Cardiac muscle cell (in vitro differentiated cells and primary cell): Measurements from ENCODE around the gene RTN3. TPM values are rescaled to one million over a fixed set of nuclear protein-coding genes. Genes with fewer than 3 reads are reported as not detected.

Experiments
- DNase-seq, 2 donors: peaks; one replicate each; pipeline versions ENCODE4 v3.0.0 to v3.0.0-alpha.2; 2010 to 2017; ENCODE audit warnings: low read depth in 1 of 2, low spot score in 1 of 2
- H3K27ac ChIP-seq: fragments of 200-600 bp; sonication (generic); 2 replicates; pipeline ENCODE4 v1.5.1; 2016
- H3K27me3 ChIP-seq: fragments of 200-600 bp; sonication (generic); 2 replicates; pipeline ENCODE4 v1.6.0; 2016; ENCODE audit warnings: control low read depth
- H3K36me3 ChIP-seq: fragments of 200-600 bp; sonication (generic); 2 replicates; pipeline ENCODE4 v1.5.1; 2016; ENCODE audit warnings: control low read depth
- H3K4me1 ChIP-seq: fragments of 200-600 bp; sonication (generic); 2 replicates; pipeline ENCODE4 v1.8.1; 2017; ENCODE audit warnings: low read depth, mild to moderate bottlenecking, mixed run types
- H3K4me3 ChIP-seq: fragments of 200-600 bp; sonication (generic); 2 replicates; pipeline ENCODE4 v1.5.1; 2016; ENCODE audit warnings: mild to moderate bottlenecking
- H3K9me3 ChIP-seq: fragments of 200-600 bp; sonication (generic); 2 replicates; pipeline ENCODE4 v1.5.1; 2017; ENCODE audit warnings: low read depth, mild to moderate bottlenecking, control low read depth
- polyA plus RNA-seq: library from polyadenylated mRNA; unstranded; fragments of >200 nt; fragmentation: Nextera tagmentation; extraction: Ambion mirVana; gene quantifications from 2 replicates; pipeline ENCODE4 v1.2.1, GENCODE V29; 2016
- total RNA-seq: library from RNA; depleted of rRNA; stranded (reverse); fragments of >200 nt; gene quantifications from 2 replicates; pipeline ENCODE4 v1.2.3, GENCODE V29; 2016
- TF ChIP-seq, protein P1 (sequence below): IDR thresholded peaks from 2 replicates; pipeline ENCODE4 v1.5.1; 2012; ENCODE audit warnings: low read depth, mild to moderate bottlenecking, low read length

Gene RTN3
- total and polyA plus RNA-seq, 2 experiments from 2014 or later = 99.7 to 116 TPM

- no peaks in the 10 kb centered on the region for H3K27me3 ChIP-seq
- no peak overlapping the region for H3K27ac ChIP-seq
- H3K36me3 ChIP-seq = peaks cover 5% of the 10 kb centered on the region
- TF ChIP-seq, protein P1, sequence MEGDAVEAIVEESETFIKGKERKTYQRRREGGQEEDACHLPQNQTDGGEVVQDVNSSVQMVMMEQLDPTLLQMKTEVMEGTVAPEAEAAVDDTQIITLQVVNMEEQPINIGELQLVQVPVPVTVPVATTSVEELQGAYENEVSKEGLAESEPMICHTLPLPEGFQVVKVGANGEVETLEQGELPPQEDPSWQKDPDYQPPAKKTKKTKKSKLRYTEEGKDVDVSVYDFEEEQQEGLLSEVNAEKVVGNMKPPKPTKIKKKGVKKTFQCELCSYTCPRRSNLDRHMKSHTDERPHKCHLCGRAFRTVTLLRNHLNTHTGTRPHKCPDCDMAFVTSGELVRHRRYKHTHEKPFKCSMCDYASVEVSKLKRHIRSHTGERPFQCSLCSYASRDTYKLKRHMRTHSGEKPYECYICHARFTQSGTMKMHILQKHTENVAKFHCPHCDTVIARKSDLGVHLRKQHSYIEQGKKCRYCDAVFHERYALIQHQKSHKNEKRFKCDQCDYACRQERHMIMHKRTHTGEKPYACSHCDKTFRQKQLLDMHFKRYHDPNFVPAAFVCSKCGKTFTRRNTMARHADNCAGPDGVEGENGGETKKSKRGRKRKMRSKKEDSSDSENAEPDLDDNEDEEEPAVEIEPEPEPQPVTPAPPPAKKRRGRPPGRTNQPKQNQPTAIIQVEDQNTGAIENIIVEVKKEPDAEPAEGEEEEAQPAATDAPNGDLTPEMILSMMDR = no peak
- H3K4me1 ChIP-seq = peaks cover 33% of the 10 kb centered on the region
- DNase-seq = peak; percentile 58 to 71
- H3K4me3 ChIP-seq = peak overlapping the region; percentile 12
- H3K9me3 ChIP-seq = no peaks in the 10 kb centered on the region
Measured at GRCh38 chr11:63762654-63763495, 81.6 kb downstream of the RTN3 start.

DNA sequence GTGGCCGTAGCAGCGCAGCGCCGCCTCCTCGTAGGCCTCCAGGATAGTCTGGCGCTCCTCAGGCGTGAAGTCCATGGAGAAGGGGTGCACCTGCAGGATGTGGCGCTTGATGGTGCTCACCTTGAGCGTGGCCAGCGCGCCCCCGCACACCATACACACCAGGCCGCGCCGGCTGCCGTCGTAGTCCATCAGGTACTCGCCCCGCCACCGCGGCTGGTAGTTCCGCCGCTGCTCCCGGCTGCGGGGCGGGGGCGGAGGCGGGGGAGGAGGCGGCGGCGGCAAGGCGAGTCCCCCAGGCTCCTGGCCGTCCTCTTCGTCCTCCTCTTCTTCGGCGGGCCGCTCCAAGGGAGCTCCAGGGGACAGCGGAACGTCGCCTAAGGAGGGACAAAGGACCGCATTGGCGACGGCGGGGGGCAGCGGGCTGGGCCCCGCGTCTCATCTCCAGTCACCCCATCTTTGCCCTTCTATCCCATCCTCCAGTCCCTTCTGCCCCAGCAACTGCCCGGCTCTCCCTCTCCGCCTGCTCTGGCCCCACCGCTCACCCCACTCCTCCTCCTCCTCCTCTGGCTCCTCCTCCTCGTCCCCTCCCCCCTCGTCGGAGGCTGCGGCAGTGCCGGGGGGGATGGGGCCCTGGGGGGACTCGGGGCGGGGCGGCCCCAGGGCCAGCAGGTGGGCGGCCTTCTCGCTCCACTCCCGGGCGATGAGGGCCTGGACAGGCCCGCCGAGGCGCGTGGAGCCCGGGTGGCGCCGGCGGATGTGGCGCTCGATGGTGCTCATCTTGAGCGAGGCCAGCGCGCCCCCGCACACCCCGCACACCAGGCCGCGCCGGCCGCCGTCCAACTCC lies 82.4 kb downstream of the RTN3 start:
- DNase-seq = peak; percentile 52 to 62
- Histone ChIP-seq H3K27me3 (no peaks in the 10 kb centered on the region), H3K4me3 (peak overlapping the region; percentile 12), H3K9me3 (no peaks in the 10 kb centered on the region), H3K27ac (no peak overlapping the region), H3K4me1 (peaks cover 33% of the 10 kb centered on the region), H3K36me3 (no peaks in the 10 kb centered on the region)
- TF ChIP-seq, protein P1 = no peak

DNA sequence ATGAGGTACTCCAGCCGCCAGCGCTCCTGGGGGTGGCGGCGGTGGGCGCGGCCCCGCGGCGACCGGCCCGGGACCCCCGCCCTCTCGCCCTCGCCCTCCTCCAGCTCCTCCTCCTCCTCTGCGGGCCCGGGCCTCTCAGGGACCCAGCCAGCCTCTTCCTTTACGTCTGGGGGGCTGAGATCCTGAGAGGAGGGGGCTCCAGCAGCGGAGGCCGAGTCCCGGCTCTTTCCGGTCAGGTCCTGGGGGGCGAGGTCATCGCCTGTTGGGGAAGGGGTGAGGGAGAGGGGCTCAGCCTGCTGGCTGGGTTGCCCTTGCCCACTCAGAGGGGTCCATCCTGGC lies 83.0 kb downstream of the RTN3 start:
- DNase-seq = no peak
- H3K4me1 ChIP-seq = peaks cover 33% of the 10 kb centered on the region
- H3K27me3 ChIP-seq = no peaks in the 10 kb centered on the region
- no peak overlapping the region for H3K4me3 ChIP-seq
- no peak overlapping the region for H3K27ac ChIP-seq
- no peaks in the 10 kb centered on the region for H3K9me3 ChIP-seq
- H3K36me3 ChIP-seq = no peaks in the 10 kb centered on the region
- TF ChIP-seq, protein P1 = no peak

- Histone ChIP-seq H3K4me3 (no peak overlapping the region), H3K36me3 (no peaks in the 10 kb centered on the region), H3K9me3 (no peaks in the 10 kb centered on the region), H3K27ac (no peak overlapping the region), H3K27me3 (no peaks in the 10 kb centered on the region), H3K4me1 (peaks cover 36% of the 10 kb centered on the region)
- TF ChIP-seq, protein P1 = no peak
- DNase-seq = peak; percentile 48 to 55
Measured at GRCh38 chr11:63764679-63765647, 83.7 kb downstream of the RTN3 start.

GRCh38 chr11:63765688-63766241 lies 84.5 kb downstream of the RTN3 start:
- no peak overlapping the region for H3K27ac ChIP-seq
- peaks cover 39% of the 10 kb centered on the region for H3K4me1 ChIP-seq
- TF ChIP-seq, protein P1 = no peak
- H3K36me3 ChIP-seq = no peaks in the 10 kb centered on the region
- no peak for DNase-seq
- no peaks in the 10 kb centered on the region for H3K27me3 ChIP-seq
- H3K9me3 ChIP-seq = no peaks in the 10 kb centered on the region
- H3K4me3 ChIP-seq = no peak overlapping the region
